Activated T-cell treated with anti-CD3 and anti-CD28 coated beads for 24 hours (primary cell): ENCODE measurements around the gene FRMD1.

Source experiments
- DNase-seq: peaks from one replicate; pipeline ENCODE4 v3.0.0-alpha.2; 2020; ENCODE audit warnings: low read depth

FRMD1 gene

DNA sequence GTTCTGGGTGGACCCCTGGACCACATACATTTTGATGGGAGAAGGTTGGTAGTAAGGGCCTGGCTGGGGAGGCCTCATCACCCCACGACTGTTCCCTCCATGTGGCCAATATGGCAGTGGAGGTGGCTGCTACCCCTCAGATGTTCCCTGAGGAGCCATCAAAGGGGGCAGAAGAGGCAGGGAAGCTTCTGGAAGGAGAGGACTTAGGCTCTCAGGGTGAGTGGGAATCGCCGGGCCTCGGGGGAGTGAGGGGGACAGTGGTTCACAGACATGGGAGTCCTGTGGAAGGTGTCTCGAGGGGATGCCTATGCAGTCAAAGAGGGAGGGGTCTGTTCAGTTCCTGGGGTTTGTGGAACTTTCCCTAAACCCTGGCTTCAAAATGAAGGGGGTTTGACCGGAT is 32.9 kb upstream of the FRMD1 start:
- DNase-seq: no peak

DNA sequence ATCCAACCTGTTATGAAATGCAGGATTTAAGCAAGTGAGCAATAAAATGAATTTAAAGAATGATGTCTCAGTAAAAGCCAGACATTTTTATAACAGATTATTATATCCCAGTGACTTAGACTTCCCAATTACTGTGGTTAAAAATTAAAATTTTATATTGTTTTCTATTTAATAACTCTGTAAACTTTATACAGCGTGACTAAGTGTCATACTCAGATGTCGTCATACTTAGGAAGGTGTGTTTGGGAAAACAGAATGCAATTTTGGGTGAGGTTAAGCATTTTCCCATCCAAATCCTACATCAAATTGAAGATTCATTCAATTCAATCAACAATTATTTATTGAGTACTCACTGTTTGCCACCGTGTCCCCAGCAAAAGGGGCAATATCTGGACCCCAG is 31.4 kb upstream of the FRMD1 start:
- DNase-seq: no peak

DNA sequence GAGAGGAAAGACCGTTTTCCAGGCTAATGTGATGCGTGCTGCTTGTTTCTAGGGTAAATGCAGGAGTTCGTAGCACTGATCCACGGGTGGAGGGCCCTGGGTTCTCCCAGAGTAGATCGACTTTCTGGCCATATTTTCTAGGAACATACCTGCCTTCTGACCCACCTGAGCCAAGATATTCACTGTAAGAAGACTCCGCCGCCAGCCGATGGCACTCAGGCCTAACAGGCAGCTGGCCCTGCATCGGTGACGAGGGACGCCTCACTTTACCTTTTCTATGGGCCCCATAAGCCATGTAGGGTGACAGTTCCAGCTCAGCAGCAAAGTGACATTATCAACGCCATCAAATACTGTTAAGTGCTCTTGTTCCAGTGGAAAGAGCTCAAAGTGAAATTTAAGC is 30.2 kb upstream of the FRMD1 start:
- no peak for DNase-seq

DNA sequence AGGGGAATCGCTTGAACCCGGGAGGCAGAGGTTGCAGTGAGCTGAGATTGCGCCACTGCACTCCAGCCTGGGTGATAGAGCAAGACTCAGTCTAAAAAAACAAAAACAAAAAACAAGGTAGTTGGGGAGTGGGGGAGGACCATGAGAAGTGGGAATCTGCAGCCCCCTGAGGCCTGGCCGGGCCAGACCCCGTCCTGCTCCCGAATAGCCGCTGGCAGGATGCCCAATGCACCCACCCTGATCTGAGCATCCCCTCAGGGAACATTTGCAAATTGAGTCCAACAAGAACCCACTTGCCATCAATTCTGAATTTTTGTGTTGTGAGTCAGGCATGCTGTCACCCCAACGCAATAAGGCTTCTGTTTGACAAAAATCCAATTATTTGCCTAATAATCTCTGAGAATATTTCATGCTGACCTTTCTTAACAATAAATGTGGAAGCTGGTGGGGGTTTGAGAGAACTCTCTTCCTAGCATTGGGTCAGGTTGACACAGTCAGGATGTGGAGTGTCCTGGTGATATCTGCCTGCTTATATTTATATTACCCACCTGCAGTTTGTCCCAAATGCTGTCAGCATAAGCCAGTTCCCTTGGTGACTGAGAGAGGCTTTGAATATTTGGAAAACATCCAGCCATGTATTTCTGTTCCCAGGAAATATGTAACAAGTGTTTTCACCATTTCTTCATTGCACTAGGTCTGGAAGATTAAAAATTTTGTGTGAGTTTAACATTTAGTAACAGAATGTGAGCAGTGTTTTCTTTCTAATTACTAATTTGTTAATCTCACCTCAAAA is 28.4 kb upstream of the FRMD1 start:
- DNase-seq: no peak

DNA sequence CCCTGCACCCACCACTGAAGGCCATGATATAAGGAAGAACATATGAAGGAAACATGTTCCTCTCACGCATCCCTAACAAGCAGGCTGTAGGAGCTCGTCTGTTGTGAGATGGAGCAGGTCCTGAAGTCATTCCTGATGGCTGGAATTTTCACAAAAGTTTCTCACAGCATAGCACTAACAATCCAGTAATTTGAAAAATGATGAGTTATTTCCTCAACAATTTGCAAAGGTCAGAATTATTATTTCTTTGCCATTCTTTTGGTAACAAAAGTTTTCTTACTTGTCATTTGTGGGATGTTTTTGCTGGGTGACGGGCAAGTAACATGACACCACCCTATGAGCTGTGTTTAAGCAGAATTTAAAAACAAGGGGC is 27.6 kb upstream of the FRMD1 start:
- no peak for DNase-seq

DNA sequence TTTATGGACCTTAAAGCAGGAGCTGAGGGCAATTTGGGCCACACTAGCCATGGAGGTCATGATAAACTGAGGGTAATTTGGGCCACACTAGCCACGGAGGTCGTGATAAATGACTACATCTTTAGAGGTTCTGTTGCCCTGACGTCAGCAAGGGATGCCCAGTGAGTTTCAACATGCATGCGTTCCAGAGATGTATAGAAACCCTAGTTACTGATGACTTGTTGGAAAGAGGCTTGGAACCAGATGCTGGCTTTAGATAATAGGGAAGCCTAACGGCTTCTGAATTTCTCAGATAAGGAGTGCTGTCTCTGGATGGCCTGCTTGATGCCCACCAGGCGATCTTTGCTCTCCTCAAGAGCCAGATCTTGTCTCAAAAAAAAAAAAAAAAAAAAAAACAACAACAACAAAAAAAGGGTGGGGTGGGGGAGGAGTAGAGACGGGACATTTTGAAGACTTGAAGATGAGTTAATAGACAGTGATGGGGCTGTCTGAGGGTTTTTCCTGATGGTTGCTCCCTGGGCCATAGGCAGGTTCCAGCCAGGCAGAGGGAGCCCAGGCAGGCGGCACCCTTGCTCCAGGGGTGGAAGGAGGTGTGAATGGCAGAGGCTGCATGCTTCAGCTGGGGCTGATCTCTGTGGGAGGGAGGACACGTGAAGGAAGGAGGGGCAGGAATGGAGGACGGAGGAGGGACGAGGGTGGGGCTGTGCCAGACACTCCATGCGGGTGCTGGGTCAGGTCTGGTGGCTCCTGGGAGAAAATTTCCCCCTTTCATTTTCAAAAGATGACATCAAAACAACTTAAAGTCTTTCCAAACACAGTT is 27.0 kb upstream of the FRMD1 start:
- DNase-seq: no peak

DNA sequence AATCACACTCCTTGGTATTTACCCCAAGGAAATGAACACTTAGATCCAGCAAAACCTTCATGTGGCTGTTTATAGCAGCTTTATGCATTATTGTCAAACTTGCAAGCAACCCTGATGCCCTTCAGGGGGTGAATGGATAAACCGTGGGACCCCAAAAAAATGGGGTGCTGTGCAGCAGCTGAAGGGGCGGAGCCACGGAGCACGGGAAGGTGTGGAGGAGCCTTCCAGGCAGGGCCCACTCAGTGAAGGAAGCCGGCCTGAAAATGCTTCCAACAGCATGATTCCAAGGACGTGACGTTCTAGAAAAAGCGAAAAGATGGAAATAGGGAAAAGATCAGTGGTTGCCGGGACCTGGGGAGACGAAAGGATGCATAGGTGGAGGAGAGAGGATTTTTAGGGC is 25.6 kb upstream of the FRMD1 start:
- DNase-seq: no peak

DNA sequence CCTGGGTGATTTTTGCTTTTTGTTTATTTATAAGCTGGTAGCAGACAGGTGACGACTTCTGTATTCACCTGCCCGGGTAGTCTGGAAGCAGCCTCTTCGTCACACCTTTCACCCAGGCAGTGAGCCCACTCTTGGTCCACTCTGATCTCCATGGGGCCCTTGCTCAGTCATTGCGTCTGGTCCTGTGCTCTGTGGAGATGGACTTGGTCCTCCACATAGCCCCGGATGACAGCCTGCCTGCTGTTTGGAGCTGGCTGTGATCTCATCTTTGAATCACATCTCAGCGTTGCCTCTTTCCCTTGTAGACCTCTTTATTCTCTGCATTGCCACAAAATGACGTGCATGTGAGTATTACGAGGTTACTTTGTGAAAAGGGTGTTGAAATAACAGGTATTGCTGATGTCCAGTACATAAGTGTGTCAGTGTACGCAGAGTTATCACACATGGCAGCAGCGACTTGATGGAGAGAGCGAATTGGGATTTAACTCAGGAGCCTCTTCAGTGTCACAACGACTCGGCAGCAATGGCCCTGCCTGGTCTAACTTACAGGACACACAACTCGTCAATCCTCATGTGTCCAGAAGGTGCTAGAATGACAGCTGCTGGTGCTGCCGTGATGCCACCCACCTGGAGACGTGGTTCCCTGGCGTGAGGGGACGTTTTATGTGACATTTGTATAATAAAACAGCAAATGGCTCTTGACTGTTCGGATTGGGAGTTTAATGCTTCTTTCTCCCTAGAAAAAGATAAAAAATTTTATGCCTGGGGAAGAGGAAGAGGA is 24.2 kb upstream of the FRMD1 start:
- DNase-seq: no peak

DNA sequence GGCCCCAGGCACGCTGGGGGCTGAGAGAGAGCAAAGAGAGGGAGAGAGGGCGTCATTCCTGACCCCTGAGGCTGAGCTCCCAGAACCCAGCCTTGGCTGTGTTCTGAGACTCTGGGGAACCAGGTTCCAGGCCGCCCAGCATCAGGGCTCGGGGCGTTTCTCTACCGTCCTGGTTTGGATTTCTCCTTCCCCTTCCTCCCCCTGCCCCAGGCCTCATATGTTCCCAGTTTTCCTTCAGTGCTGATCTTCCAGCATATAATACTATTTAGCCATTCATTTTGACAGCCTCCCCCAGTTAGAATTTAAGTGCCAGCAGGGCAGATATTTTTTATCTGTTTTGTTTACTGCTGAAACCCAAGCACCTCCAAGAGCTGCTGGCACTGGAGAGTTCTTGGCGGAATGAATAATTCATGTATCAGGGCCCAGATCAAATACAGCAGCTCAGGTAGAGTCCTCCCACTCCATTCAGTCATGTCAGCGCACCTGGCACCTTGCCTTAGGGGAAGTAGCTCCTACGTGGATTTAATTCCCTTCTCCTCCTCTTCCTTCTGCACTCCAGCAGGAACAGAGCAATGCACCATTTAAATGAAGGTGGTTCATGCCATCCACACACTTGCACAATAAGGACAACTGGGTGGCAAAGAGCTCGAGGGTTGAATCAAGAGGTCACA is 23.4 kb upstream of the FRMD1 start:
- DNase-seq: no peak

DNA sequence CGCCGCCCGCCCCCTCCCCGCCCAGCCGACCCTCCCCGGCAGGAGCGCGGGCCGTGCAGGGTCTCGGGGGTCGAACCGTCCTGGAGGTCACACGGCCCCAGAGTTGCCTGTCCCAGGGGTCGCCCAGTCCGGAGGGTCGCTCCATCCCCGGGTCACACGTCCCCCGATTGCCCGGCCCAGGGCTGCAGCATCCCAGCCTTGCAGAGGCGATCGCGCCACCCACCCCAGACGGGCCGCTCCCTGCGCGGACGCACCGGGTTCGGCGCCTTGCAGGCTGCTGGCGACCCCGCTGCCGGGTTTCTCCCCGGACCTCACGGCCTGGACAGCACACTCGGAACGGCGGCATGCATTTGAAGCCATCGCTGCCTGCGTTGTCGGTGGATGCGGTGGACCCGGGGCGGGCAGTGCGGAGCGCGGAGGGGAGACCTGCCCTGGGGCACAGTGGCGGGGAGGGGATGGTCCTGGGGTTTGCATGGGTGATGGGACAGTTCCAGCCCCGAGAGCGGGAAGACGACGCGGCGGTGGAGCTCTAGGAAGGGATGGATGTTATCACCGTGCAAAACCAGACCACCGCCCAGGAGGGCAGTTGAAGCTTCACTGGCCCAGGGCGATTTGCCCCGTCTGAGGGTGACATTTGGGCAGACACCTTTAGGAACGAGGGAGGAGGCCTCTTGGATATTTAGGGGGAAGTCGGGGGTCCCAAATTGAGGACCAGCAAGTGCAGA is 22.7 kb upstream of the FRMD1 start:
- DNase-seq: no peak

DNA sequence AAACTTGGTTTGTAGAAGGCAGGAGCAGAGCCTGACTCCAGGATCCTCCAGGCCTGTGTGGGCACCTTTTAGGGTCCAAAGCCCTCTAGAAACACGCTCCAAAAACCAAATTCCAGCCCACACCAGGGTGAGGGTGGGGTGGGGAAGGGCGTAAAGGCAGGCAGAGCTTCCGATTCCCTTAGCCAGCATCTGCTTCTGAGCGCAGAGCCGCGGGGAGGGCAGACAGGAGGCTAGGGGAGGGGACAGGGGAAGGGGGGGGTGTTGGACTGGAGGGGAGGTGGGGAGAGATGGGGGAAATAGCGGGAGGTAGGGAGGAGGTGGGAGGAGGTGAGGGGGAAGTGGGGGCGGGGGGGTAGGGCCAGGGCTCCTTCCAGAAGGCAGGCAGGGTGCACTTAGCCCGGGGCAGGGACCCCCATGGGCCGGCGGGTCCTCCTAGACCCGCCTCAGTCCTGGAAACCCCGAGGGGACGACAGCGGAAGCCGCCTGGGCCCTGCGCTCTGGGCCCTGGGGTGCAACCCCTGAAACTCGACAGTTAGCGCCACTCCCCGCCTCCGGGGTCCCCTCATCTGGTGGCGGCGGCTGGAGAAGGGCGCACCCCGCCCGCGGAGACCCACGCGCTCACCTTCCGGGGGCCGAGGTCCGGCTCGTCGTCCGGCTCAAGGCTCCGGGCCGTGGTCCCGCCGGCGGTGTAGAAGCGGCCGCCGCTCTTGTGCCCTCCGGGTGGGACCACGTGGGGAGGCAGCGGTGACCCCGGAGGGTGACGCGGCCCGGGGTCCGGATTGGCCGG is 22.0 kb upstream of the FRMD1 start:
- no peak for DNase-seq

DNA sequence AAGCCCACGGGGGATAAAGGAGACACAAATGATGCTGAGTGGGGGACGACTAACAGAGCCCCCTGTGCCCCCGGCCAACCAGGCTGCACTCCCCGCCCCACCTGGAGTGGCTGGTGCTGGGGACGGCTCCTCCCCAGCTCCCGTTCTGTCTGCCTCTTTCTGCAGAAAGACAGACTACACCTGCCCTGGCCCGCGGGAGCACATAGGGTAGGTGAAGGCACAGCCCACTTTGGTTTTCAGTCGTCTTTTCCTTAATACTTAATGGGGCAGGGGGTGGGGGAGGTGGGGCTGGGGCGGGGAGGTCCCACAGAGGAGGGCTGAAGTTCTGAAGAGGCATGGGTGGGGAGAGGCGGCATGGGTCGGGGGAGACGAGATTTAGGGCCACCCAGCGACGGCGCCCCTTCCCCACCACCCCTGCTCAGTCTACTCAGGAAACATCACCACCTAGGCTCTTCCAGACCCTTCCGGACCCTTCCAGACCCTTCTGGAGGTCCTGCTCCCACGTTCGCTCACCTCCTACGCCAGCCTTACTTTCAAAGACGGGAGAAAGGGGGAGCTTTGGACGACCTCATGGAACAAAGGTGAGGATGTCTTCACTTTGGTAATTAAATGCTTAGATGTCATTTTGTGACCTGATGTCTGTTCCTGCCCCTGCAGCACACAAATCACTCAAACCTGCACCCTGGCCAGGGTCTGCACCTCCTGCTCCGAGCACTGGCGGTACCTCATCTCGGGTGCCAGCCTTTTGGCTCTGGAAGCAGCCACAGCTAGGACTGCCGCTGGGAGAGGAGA is 21.2 kb upstream of the FRMD1 start:
- no peak for DNase-seq

DNA sequence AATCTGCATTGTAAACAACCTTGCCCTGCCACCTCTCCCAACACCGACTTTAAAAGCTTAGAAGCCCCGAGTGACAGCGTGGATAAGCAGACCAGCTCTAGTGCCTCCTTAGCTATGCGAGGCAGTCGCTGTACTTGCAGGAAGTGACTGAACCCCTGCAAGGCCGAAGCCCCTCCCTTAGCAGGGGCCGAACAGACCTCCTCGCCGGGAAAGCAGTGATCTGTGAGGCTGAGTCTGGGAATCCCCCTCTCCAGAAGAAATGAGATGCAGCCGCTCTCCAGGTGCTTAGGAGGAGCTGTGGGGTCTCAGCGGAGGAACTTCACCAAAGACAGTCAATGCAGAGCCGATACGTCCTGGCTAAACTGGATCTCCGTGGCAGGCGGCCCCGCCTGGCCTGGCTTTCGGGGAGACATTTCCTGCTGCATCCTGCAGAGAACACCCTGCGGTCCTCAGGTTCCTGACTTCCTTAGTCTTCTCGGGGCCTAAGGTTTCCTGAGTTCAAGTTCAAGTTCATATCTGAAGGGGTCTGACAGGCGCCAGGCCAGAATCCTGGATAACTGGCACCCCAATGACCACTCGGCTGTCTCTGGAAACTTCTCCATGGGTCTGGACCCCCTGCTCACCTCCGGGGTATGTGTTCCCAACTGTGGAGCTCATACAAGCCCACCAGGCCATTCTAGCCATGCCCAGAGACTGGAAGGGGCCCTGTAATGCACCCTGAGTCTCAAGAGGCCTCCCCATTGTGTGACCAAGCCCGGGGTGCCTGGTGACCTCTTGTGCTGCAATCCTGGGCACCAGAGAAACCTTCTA is 20.4 kb upstream of the FRMD1 start:
- no peak for DNase-seq

DNA sequence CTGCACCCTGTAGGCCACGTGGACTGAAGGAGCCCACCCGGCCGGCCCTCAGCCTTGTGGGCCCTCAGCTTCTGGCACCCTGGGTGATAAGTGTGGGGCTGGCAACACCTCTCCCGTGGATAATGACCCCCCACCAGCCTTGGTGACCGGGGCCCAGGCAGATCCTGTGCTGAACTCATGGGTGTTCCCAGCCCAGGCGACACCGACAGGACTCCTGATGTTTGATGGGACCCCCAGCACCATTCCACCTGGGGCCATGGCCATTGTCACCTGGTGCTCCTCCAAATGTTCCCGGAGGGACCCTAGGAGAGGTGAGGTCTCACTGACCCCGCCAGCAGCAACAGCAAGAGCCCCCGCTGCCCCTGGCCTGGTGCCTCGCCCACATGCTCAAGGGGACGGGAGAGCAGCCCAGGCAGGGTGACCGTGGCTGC is 19.4 kb upstream of the FRMD1 start:
- DNase-seq: no peak

DNA sequence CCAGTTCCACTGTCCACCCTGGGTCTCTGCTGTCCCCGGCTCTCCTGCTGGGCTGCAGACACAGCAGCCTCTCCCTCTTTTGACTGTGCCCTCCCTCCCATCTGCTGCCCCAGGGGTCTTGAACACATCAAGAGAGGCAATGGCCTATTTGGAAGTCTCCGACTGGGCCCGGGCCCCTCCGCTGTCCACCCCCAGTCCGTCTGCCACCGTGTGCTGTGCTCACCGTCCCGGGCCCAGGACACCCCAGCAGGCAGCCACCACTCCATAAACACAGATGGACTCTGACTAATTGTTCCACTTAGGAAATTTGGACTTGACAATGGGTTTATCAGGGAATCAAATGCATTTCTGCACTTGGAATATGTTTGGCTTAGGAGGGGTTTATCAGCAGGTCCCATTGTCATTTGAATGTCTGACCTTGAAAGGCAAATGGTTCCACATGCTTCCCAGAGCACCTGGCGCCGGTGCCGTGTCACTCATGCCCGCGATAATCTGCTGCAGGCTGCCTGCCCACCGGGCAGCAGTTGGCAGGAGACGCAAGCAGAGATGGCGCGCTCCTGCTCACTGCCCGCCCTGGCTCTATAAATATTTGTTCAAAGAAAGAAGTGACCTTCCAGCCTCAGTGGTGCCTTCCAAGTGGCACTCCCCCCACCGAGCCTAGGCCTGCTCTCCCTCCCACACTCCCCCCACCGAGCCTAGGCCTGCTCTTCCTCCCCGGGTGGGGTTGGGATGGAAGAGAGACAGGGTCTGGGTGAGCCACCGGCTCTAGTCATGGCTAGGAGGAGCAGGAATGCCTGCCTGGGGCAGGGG is 18.8 kb upstream of the FRMD1 start:
- no peak for DNase-seq

DNA sequence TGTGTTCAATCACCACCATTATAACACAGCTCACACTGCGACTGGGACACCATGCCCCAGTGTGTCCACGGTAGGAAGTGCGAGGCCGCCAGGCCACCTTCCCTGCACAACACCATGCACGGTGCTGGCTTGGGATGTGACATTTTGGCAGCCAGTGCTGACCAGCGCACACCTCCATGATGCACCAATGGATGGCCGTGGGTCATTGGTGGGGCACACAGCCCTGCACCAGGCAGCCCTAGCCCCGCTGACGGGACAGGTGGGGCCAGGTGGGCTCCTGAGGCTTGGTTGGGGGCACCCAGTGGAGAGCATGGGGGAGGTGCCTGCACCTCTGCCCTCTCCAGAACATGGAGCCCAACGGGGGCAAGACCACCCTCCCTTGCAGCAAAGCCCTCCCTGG is 18.2 kb upstream of the FRMD1 start:
- no peak for DNase-seq

DNA sequence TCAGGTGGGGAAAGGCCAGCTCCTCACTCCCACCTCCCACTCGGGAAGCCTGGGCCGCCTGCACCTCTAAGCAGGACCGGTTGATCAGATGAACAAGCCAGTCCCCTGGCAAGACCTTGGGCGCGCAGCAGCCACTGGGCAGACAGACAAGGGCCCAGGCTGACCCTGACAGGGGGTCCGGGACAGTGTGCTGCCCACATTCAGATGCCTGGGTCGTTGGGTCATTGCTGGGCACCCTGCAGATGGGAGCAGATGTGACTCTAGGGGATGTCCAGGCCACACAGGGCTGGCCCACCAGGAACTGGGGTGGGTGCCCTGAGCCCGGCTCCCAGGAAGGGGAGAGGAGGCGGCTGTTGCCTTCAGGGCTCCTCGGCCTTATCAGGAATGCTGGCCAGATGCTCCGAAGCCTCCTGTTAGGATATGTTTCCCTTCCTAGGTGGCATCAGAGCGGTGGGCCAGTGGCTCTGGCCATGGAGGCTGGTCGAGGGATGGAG is 17.3 kb upstream of the FRMD1 start:
- DNase-seq: no peak

DNA sequence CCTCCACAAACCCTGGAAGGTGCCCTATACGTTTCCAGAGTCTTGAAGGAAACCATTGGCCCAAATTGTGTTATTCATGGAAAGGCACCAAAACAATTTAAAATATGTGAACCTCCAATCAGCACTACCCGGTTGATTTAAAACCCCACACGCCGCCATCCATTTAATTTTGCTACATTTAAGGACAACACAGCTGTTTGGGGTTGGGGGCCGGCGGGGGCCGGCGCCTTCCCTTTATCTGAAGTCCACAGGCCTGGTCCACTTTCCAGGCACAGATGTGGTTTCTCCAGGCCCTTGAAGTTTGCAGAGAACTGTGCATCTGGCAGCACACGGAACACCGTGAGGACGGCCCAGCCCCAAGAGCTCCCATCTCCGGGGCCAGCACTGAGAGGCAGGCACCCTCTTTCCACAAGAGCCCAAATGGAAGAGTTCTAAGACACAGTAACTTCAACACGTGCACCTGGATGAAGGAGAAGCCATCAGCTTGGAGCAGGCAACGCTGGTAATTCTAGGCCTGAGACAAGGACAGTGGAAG is 16.8 kb upstream of the FRMD1 start:
- no peak for DNase-seq
